H1 (cell line): ENCODE measurements around the gene GRIA1. TPM values are rescaled to one million over a fixed set of nuclear protein-coding genes. Genes with fewer than 3 reads are reported as not detected.

Experiments used
- CTCF ChIA-PET: fragments of 300-600 bp; sonication (Branson Sonifier 250); formaldehyde crosslinking; loops from one replicate; lab custom pipeline; 2021; ENCODE audit not compliant: partially characterized antibody; lab: Charles Lee
- POLR2A ChIA-PET: fragments of 300-600 bp; sonication (Branson Sonifier 250); formaldehyde crosslinking; loops from one replicate; lab custom pipeline; 2021; ENCODE audit warnings: inconsistent platforms; ENCODE audit not compliant: partially characterized antibody; lab: Charles Lee
- DNase-seq, 2 experiments: peaks; one replicate each; pipeline versions ENCODE4 v3.0.0 to v3.0.0-alpha.2; 2010 to 2022; ENCODE audit warnings: low spot score in 2 of 2, low read depth in 1 of 2, mixed read lengths in 1 of 2
- FAIRE-seq: peaks from 2 replicates; lab custom pipeline; 2011; peaks lifted over from hg19 to GRCh38; lab: Jason Lieb, UNC
- H2AFZ ChIP-seq: 2 replicates; pipeline ENCODE4 v1.8.1; 2012; ENCODE audit warnings: low read length, inconsistent platforms
- H2AK5ac ChIP-seq: 2 replicates; pipeline ENCODE4 v1.6.1; 2013; ENCODE audit warnings: low read depth, low read length
- H2BK120ac ChIP-seq: replicated peaks from 2 replicates; pipeline ENCODE3; 2013; ENCODE audit warnings: low read depth, low read length, inconsistent platforms
- H2BK12ac ChIP-seq: 2 replicates; pipeline ENCODE4 v1.6.1; 2013; ENCODE audit warnings: low read depth, low read length
- H2BK15ac ChIP-seq: 2 replicates; pipeline ENCODE4 v1.6.1; 2013; ENCODE audit warnings: low read length
- H2BK20ac ChIP-seq: 2 replicates; pipeline ENCODE4 v1.6.1; 2013; ENCODE audit warnings: low read length
- H2BK5ac ChIP-seq: 2 replicates; pipeline ENCODE4 v1.6.1; 2013; ENCODE audit warnings: low read depth, low read length
- H3K14ac ChIP-seq: 2 replicates; pipeline ENCODE4 v1.6.1; 2013; ENCODE audit warnings: inconsistent platforms; ENCODE audit not compliant: insufficient read length
- H3K18ac ChIP-seq: 2 replicates; pipeline ENCODE4 v1.6.1; 2013; ENCODE audit warnings: low read length; ENCODE audit errors: extremely low read depth
- H3K23ac ChIP-seq: 2 replicates; pipeline ENCODE4 v1.6.1; 2013; ENCODE audit warnings: inconsistent platforms; ENCODE audit not compliant: insufficient read length
- H3K23me2 ChIP-seq: 2 replicates; pipeline ENCODE4 v1.6.1; 2013; ENCODE audit warnings: low read depth, low read length
- H3K27ac ChIP-seq: 2 replicates; pipeline ENCODE4 v1.6.1; 2011; ENCODE audit warnings: low read depth, low read length, inconsistent platforms
- H3K27me3 ChIP-seq, 4 experiments: replicated peaks in 1 of 4; 1 replicate in 1 of 4; 2 replicates in 3 of 4; pipeline versions ENCODE4 v1.6.1 to v1.8.1; 2011 to 2013; ENCODE audit warnings: low read length in 3 of 4, mild to moderate bottlenecking in 3 of 4, inconsistent platforms in 2 of 4, mixed read lengths in 2 of 4, moderate library complexity in 1 of 4; ENCODE audit not compliant: control insufficient read depth in 3 of 4, insufficient read depth in 3 of 4; ENCODE audit errors: extremely low read depth in 1 of 4
- H3K36me3 ChIP-seq, 4 experiments: 2 replicates each; pipeline versions ENCODE4 v1.6.1 to v1.8.1; 2011 to 2013; ENCODE audit warnings: mild to moderate bottlenecking in 4 of 4, low read length in 3 of 4, moderate library complexity in 2 of 4, control low read depth in 1 of 4, inconsistent platforms in 1 of 4; ENCODE audit not compliant: insufficient read depth in 4 of 4, control insufficient read depth in 2 of 4
- H3K4ac ChIP-seq: replicated peaks from 2 replicates; pipeline ENCODE3; 2013; ENCODE audit warnings: low read length, low read depth, mixed read lengths, inconsistent platforms; ENCODE audit not compliant: insufficient read length
- H3K4me1 ChIP-seq, 4 experiments: replicated peaks in 1 of 4; 1 replicate in 1 of 4; 2 replicates in 3 of 4; pipeline versions ENCODE4 v1.6.1 to v1.8.1; 2011 to 2013; ENCODE audit warnings: low read length in 3 of 4, inconsistent platforms in 2 of 4, mixed read lengths in 1 of 4; ENCODE audit not compliant: insufficient read depth in 4 of 4, control insufficient read depth in 3 of 4
- H3K4me2 ChIP-seq, 2 experiments: 2 replicates each; pipeline versions ENCODE4 v1.6.1 to v1.8.1; 2011 to 2013; ENCODE audit warnings: low read depth in 2 of 2, low read length in 2 of 2, control low read depth in 1 of 2, inconsistent platforms in 1 of 2, mild to moderate bottlenecking in 1 of 2; ENCODE audit not compliant: insufficient read depth in 1 of 2
- H3K4me3 ChIP-seq, 4 experiments: fragments of 200-600, 300-600 bp in 1 of 4; sonication (generic), shearing (Covaris generic), sonication (Bioruptor Twin) in 1 of 4; 2 replicates each; pipeline versions ENCODE4 v1.5.1 to v1.8.1; 2011 to 2016; ENCODE audit warnings: low read length in 4 of 4, low read depth in 3 of 4, control low read depth in 2 of 4, inconsistent platforms in 2 of 4, mild to moderate bottlenecking in 2 of 4, mixed read lengths in 1 of 4, moderate library complexity in 1 of 4; ENCODE audit not compliant: insufficient read depth in 2 of 4; ENCODE audit errors: extremely low read depth in 1 of 4
- H3K56ac ChIP-seq: replicated peaks from 2 replicates; pipeline ENCODE3; 2013; ENCODE audit warnings: low read depth, mild to moderate bottlenecking, mixed read lengths, low read length, inconsistent platforms; ENCODE audit not compliant: insufficient read length
- H3K79me1 ChIP-seq: 2 replicates; pipeline ENCODE4 v1.6.1; 2013; ENCODE audit warnings: low read depth, low read length, control low read depth
- H3K79me2 ChIP-seq, 2 experiments: 2 replicates each; pipeline versions ENCODE4 v1.6.1 to v1.8.1; 2012 to 2013; ENCODE audit warnings: low read length in 2 of 2, mild to moderate bottlenecking in 2 of 2, inconsistent platforms in 1 of 2; ENCODE audit not compliant: insufficient read depth in 2 of 2, control insufficient read depth in 1 of 2
- H3K9ac ChIP-seq, 4 experiments: replicated peaks in 1 of 4; 1 replicate in 1 of 4; 2 replicates in 3 of 4; pipeline versions ENCODE4 v1.6.1 to v1.8.1; 2011 to 2013; ENCODE audit warnings: low read depth in 3 of 4, low read length in 3 of 4, control low read depth in 2 of 4, mild to moderate bottlenecking in 2 of 4, moderate library complexity in 2 of 4, inconsistent platforms in 1 of 4; ENCODE audit errors: extremely low read depth in 1 of 4
- H3K9me3 ChIP-seq, 2 experiments: 2 replicates each; pipeline versions ENCODE4 v1.6.1 to v1.8.1; 2012 to 2013; ENCODE audit warnings: mild to moderate bottlenecking in 2 of 2, moderate library complexity in 2 of 2, control low read depth in 1 of 2, inconsistent platforms in 1 of 2, low read depth in 1 of 2, low read length in 1 of 2, mixed read lengths in 1 of 2; ENCODE audit not compliant: insufficient read depth in 2 of 2
- H4K20me1 ChIP-seq, 2 experiments: replicated peaks in 1 of 2; 2 replicates each; pipeline versions ENCODE3 to v1.8.1; 2011 to 2013; ENCODE audit warnings: inconsistent platforms in 2 of 2, low read length in 2 of 2, mild to moderate bottlenecking in 1 of 2; ENCODE audit not compliant: insufficient read depth in 2 of 2, control insufficient read depth in 1 of 2
- H4K5ac ChIP-seq: 2 replicates; pipeline ENCODE4 v1.6.1; 2013; ENCODE audit warnings: low read length, low read depth, mixed read lengths, inconsistent platforms; ENCODE audit not compliant: insufficient read length
- H4K8ac ChIP-seq: 2 replicates; pipeline ENCODE4 v1.8.0; 2013; ENCODE audit warnings: mild to moderate bottlenecking, moderate library complexity, low read length, inconsistent platforms; ENCODE audit not compliant: insufficient read depth; ENCODE audit errors: extremely low read depth
- H4K91ac ChIP-seq: replicated peaks from 2 replicates; pipeline ENCODE3; 2013; ENCODE audit warnings: low read length, mixed read lengths, inconsistent platforms; ENCODE audit not compliant: insufficient read length
- BCL11A ChIP-seq, 2 experiments: IDR thresholded peaks; one replicate each; pipeline ENCODE4 v1.6.1; 2011; ENCODE audit warnings: low read depth in 2 of 2, low read length in 2 of 2, mild to moderate bottlenecking in 2 of 2
- KDM1A ChIP-seq: fragments of 200-600, 300-600 bp; sonication (generic); IDR thresholded peaks from 2 replicates; pipeline ENCODE4 v1.7.1; 2016; ENCODE audit warnings: mild to moderate bottlenecking, low read length, borderline replicate concordance
- POU5F1 ChIP-seq: IDR thresholded peaks from 2 replicates; pipeline ENCODE4 v1.6.1; 2011; ENCODE audit warnings: low read depth, mild to moderate bottlenecking, low read length, moderate library complexity
- WGBS, 2 experiments: shearing (Covaris generic) in 1 of 2; methylation state at CpG; one replicate each; pipeline versions ENCODE4 v1.1.6 to v1.1.7; 2013 to 2015; ENCODE audit warnings: low lambda C conversion rate in 2 of 2, mixed read lengths in 2 of 2, inconsistent platforms in 1 of 2, low coverage in 1 of 2, missing lambda C conversion rate in 1 of 2; ENCODE audit not compliant: insufficient replicate concordance in 2 of 2, insufficient coverage in 1 of 2, insufficient read length in 1 of 2; ENCODE audit errors: extremely low coverage in 1 of 2, missing lambda C conversion rate in 1 of 2; 5-methylcytosine and 5-hydroxymethylcytosine counted together
- polyA plus RNA-seq, 7 experiments: library from polyadenylated mRNA; depleted of rRNA in 3 of 7; stranded (reverse) in 5 of 7; unstranded in 2 of 7; fragments of >200 nt in 5 of 7; fragments of 200-250 nt in 2 of 7; gene quantifications; 1 replicate in 5 of 7; 2 replicates in 1 of 7; 4 replicates in 1 of 7; pipeline versions ENCODE4 v1.2.1 to v1.2.3, GENCODE V29; 2011 to 2013; ENCODE audit warnings: missing spikeins in 2 of 7, mixed read lengths in 2 of 7
- total RNA-seq: library from RNA; stranded (reverse); fragmentation: NEBNext Ultra II Directional; extraction: Animal tissue kit (Norgen Biotek cat#: 25700); gene quantifications from 2 replicates; pipeline ENCODE4 v1.2.1, GENCODE V29; 2021

Gene GRIA1
- total and polyA plus RNA-seq, 2 of the 8 experiments (the other 6 are each of a cell fraction or from before 2014, with no cell fraction given), result 0.97 to 2.5 TPM

DNA sequence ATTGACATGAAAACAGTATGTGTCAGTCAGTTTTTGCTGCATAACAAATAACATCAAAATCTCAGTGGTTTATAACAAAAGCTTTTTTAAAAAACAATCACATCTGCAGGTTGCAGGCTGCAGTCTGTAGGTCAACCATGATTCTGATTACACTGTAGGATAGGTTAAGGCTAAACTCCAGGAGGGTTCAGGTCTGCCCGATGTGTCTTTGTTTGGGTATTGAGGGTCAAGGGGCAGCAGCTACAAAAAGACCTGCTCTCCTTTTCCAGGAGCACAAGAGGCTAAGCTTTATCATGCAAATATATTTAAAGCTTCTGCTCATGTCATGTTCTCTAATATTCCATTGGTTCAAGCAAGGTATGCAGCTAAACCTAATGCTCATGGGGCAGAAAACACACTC is 18.2 kb downstream of the GRIA1 start:
- H2AK5ac ChIP-seq, result no peak overlapping the region
- H4K8ac ChIP-seq, result no peak overlapping the region
- no peaks in the 10 kb centered on the region for H3K79me1 ChIP-seq
- no peak overlapping the region for H3K14ac ChIP-seq
- H3K27ac ChIP-seq, result no peak overlapping the region
- H3K4me1 ChIP-seq, result no peaks in the 10 kb centered on the region
- no peak overlapping the region for H3K9ac ChIP-seq
- no peaks in the 10 kb centered on the region for H3K27me3 ChIP-seq
- no peak overlapping the region for H2BK20ac ChIP-seq
- H3K23me2 ChIP-seq, result no peaks in the 10 kb centered on the region
- no peak overlapping the region for H2BK12ac ChIP-seq
- no peak overlapping the region for H2AFZ ChIP-seq
- H3K4me2 ChIP-seq, result no peak overlapping the region
- FAIRE-seq (no peak), DNase-seq (no peak)
- H4K91ac ChIP-seq, result no peak overlapping the region
- no peak overlapping the region for H3K56ac ChIP-seq
- no peak for TF ChIP-seq POU5F1
- TF ChIP-seq BCL11A (IDR thresholded peaks at IDR 0.05; ENCODE audit: low read depth in 2 of 2, low read length in 2 of 2), result no peak
- 0 out of 2 replicates have a peak, but pooled peaks have one; percentile 19 for TF ChIP-seq KDM1A
- H3K23ac ChIP-seq, result no peak overlapping the region
- no peak overlapping the region for H3K18ac ChIP-seq
- no peak overlapping the region for H2BK120ac ChIP-seq
- no peaks in the 10 kb centered on the region for H3K36me3 ChIP-seq
- no peak overlapping the region for H3K4me3 ChIP-seq
- WGBS, 2 experiments, result 60% methylated on average over 1 of the region's 1 CpG; no CpG with 5 or more reads in 1 of the 2 experiments
- H3K9me3 ChIP-seq, result no peaks in the 10 kb centered on the region; a peak in 1 of 4 replicates
- no peaks in the 10 kb centered on the region for H3K79me2 ChIP-seq
- no peak overlapping the region for H2BK5ac ChIP-seq
- no peaks in the 10 kb centered on the region for H4K20me1 ChIP-seq
- no peak overlapping the region for H2BK15ac ChIP-seq
- ChIA-PET CTCF (interaction anchor here (1.1 to 1.9 kb wide), 3 partner anchors 9 to 248 kb away, joined by 4 to 7 read pairs (median 4); no protein-coding TSS in a partner anchor), POLR2A (no interaction called here)
- H3K4ac ChIP-seq, result no peak overlapping the region
- no peak overlapping the region for H4K5ac ChIP-seq
